ENCODE data around the gene ADIPOR2.

ADIPOR2 gene

GRCh38 chr12:1651946-1652345 is 38.9 kb upstream of the ADIPOR2 start:
- FAIRE-seq, result no peak
- DNase-seq (ENCODE audit: insufficient read length), result no peak
- TF ChIP-seq TAF1 (IDR thresholded peaks at IDR 0.05; ENCODE audit: borderline replicate concordance, low read depth, low read length) (no peak), POLR2AphosphoS5 (IDR thresholded peaks at IDR 0.05; ENCODE audit: low read depth, low read length) (no peak)

- TF ChIP-seq POLR2A (IDR thresholded peaks at IDR 0.05; ENCODE audit: low read depth, low read length) (no peak), POLR2AphosphoS5 (IDR thresholded peaks at IDR 0.05; ENCODE audit: low read depth, low read length) (no peak), TAF1 (IDR thresholded peaks at IDR 0.05; ENCODE audit: borderline replicate concordance, low read depth, low read length) (no peak)
- FAIRE-seq (no peak), DNase-seq (ENCODE audit: insufficient read length) (no peak)
These were observed 35.6 kb upstream of the ADIPOR2 start for GRCh38 chr12:1655225-1655788.

GRCh38 chr12:1656902-1657301 is 34.0 kb upstream of the ADIPOR2 start:
- TF ChIP-seq TAF1 (IDR thresholded peaks at IDR 0.05; ENCODE audit: borderline replicate concordance, low read depth, low read length), result no peak
- TF ChIP-seq POLR2A (IDR thresholded peaks at IDR 0.05; ENCODE audit: low read depth, low read length), result no peak
- TF ChIP-seq POLR2AphosphoS5 (IDR thresholded peaks at IDR 0.05; ENCODE audit: low read depth, low read length), result no peak
- no peak for DNase-seq (ENCODE audit: insufficient read length)
- no peak for FAIRE-seq

- DNase-seq (ENCODE audit: insufficient read length) (no peak), FAIRE-seq (no peak)
- no peak for TF ChIP-seq POLR2A (IDR thresholded peaks at IDR 0.05; ENCODE audit: low read depth, low read length)
- TF ChIP-seq POLR2AphosphoS5 (IDR thresholded peaks at IDR 0.05; ENCODE audit: low read depth, low read length), result no peak
- TF ChIP-seq TAF1 (IDR thresholded peaks at IDR 0.05; ENCODE audit: borderline replicate concordance, low read depth, low read length), result no peak
These were observed 33.2 kb upstream of the ADIPOR2 start for GRCh38 chr12:1657688-1658087.

GRCh38 chr12:1660304-1661187 is 30.3 kb upstream of the ADIPOR2 start:
- TF ChIP-seq POLR2A (IDR thresholded peaks at IDR 0.05; ENCODE audit: low read depth, low read length) (no peak), POLR2AphosphoS5 (IDR thresholded peaks at IDR 0.05; ENCODE audit: low read depth, low read length) (no peak), TAF1 (IDR thresholded peaks at IDR 0.05; ENCODE audit: borderline replicate concordance, low read depth, low read length) (no peak)
- DNase-seq (ENCODE audit: insufficient read length) (no peak), FAIRE-seq (no peak)

- FAIRE-seq (peak; percentile 9), DNase-seq (ENCODE audit: insufficient read length) (peak; percentile 80)
- TF ChIP-seq POLR2A (IDR thresholded peaks at IDR 0.05; ENCODE audit: low read depth, low read length) (peak; percentile 39; the same call in 1 of the 2 replicates), POLR2AphosphoS5 (IDR thresholded peaks at IDR 0.05; ENCODE audit: low read depth, low read length) (no peak), TAF1 (IDR thresholded peaks at IDR 0.05; ENCODE audit: borderline replicate concordance, low read depth, low read length) (no peak)
These were observed 29.1 kb upstream of the ADIPOR2 start for GRCh38 chr12:1661553-1662335.

GRCh38 chr12:1662761-1663439 is 28.0 kb upstream of the ADIPOR2 start:
- DNase-seq (ENCODE audit: insufficient read length) (no peak), FAIRE-seq (no peak)
- no peak for TF ChIP-seq POLR2A (IDR thresholded peaks at IDR 0.05; ENCODE audit: low read depth, low read length)

GRCh38 chr12:1663440-1664132 is 27.3 kb upstream of the ADIPOR2 start:
- DNase-seq (ENCODE audit: insufficient read length), result no peak
- no peak for FAIRE-seq
- no peak for TF ChIP-seq TAF1 (IDR thresholded peaks at IDR 0.05; ENCODE audit: borderline replicate concordance, low read depth, low read length)
- TF ChIP-seq POLR2AphosphoS5 (IDR thresholded peaks at IDR 0.05; ENCODE audit: low read depth, low read length), result no peak
- no peak for TF ChIP-seq POLR2A (IDR thresholded peaks at IDR 0.05; ENCODE audit: low read depth, low read length)

- DNase-seq (ENCODE audit: insufficient read length) (no peak), FAIRE-seq (no peak)
- TF ChIP-seq POLR2A (IDR thresholded peaks at IDR 0.05; ENCODE audit: low read depth, low read length) (no peak), POLR2AphosphoS5 (IDR thresholded peaks at IDR 0.05; ENCODE audit: low read depth, low read length) (no peak), TAF1 (IDR thresholded peaks at IDR 0.05; ENCODE audit: borderline replicate concordance, low read depth, low read length) (no peak)
These were observed 25.5 kb upstream of the ADIPOR2 start for GRCh38 chr12:1665366-1665765.

- TF ChIP-seq POLR2A (IDR thresholded peaks at IDR 0.05; ENCODE audit: low read depth, low read length) (no peak), POLR2AphosphoS5 (IDR thresholded peaks at IDR 0.05; ENCODE audit: low read depth, low read length) (no peak), TAF1 (IDR thresholded peaks at IDR 0.05; ENCODE audit: borderline replicate concordance, low read depth, low read length) (no peak)
- DNase-seq (ENCODE audit: insufficient read length), result no peak
- no peak for FAIRE-seq
These were observed 24.7 kb upstream of the ADIPOR2 start for GRCh38 chr12:1666215-1666614.
